ENCODE measurements around the gene FAM107B. TPM values are rescaled to one million over a fixed set of nuclear protein-coding genes. Genes with fewer than 3 reads are reported as not detected.

Gene FAM107B
- total and polyA plus RNA-seq, 2 of the 8 experiments (the other 6 are each of a cell fraction or from before 2014, with no cell fraction given), result 7.5 to 28.1 TPM

- TF ChIP-seq CTCF (IDR thresholded peaks at IDR 0.05; ENCODE audit: control extremely low read depth in 1 of 3, insufficient read depth in 1 of 3, low read depth in 1 of 3, low read length in 3 of 3) (no peak), SP1 (IDR thresholded peaks at IDR 0.05; ENCODE audit: low read depth, low read length) (no peak), RNF2 (IDR thresholded peaks at IDR 0.05; ENCODE audit: borderline replicate concordance, low read depth, low read length, missing control alignments, poor library complexity, severe bottlenecking) (no peak), CHD2 (IDR thresholded peaks at IDR 0.05; ENCODE audit: low read length) (no peak), CBX5 (IDR thresholded peaks at IDR 0.05; ENCODE audit: low read depth, low read length) (no peak), KDM1A (IDR thresholded peaks at IDR 0.05; ENCODE audit: borderline replicate concordance, low read length) (no peak), HDAC6 (IDR thresholded peaks at IDR 0.05; ENCODE audit: low read depth, low read length) (no peak)
Measured at GRCh38 chr10:14527134-14527844, 247.4 kb downstream of the FAM107B start (continued).

Measured in H1 (cell line).